HEK293 (cell line): Measurements from ENCODE around the gene THSD4.

Experiments
- CTCF ChIA-PET: fragments of 350-600 bp; formaldehyde crosslinking; extraction: SDS; loops from one replicate; lab custom pipeline; 2021; ENCODE audit warnings: antibody characterized with exemption; lab: Yijun Ruan, JAX
- POLR2A ChIA-PET: fragments of 300-600 bp; formaldehyde crosslinking; extraction: SDS; loops from one replicate; lab custom pipeline; 2020; ENCODE audit warnings: antibody characterized with exemption, inconsistent platforms; lab: Yijun Ruan, JAX
- H3K27ac ChIP-seq: fragments of 200-500 bp; sonication (Bioruptor generic); 2 replicates; pipeline ENCODE4 v1.5.1; 2014; ENCODE audit warnings: low read depth, low read length, control low read depth, inconsistent platforms; ENCODE audit errors: extremely low read depth
- H3K36me3 ChIP-seq, 2 experiments: fragments of 200-500 bp in 1 of 2; sonication (Bioruptor generic) in 1 of 2; 1 replicate in 1 of 2; 2 replicates in 1 of 2; pipeline ENCODE4 v1.5.1; 2014 to 2017; ENCODE audit warnings: inconsistent platforms in 2 of 2, low read length in 2 of 2; ENCODE audit not compliant: control insufficient read depth in 2 of 2, insufficient read depth in 1 of 2
- H3K4me1 ChIP-seq: fragments of 200-500 bp; sonication (Bioruptor generic); 2 replicates; pipeline ENCODE4 v1.5.1; 2014; ENCODE audit warnings: mild to moderate bottlenecking, low read length, inconsistent platforms; ENCODE audit not compliant: control insufficient read depth, insufficient read depth
- H3K4me3 ChIP-seq: 2 replicates; pipeline ENCODE4 v1.5.1; 2011; ENCODE audit warnings: low read depth, mild to moderate bottlenecking, control low read depth, low read length, moderate library complexity
- H3K9me3 ChIP-seq: fragments of 200-500 bp; sonication (Bioruptor generic); 2 replicates; pipeline ENCODE4 v1.5.1; 2014; ENCODE audit warnings: low read depth, low read length, inconsistent platforms; ENCODE audit not compliant: control insufficient read depth, insufficient read depth
- CTCF ChIP-seq: fragments of 450-650 bp; formaldehyde crosslinking; IDR thresholded peaks from 2 replicates; pipeline ENCODE4 v1.5.1; 2016; ENCODE audit warnings: missing biosample characterization, missing genetic modification characterization
- GLIS1 ChIP-seq: fragments of 450-650 bp; formaldehyde crosslinking; IDR thresholded peaks from 2 replicates; pipeline ENCODE4 v1.5.1; 2016; ENCODE audit warnings: missing biosample characterization, missing genetic modification characterization
- GLIS2 ChIP-seq: fragments of 450-650 bp; formaldehyde crosslinking; IDR thresholded peaks from 2 replicates; pipeline ENCODE4 v1.5.1; 2016; ENCODE audit warnings: missing biosample characterization, missing genetic modification characterization
- HOXC10 ChIP-seq: sonication (generic); formaldehyde crosslinking; IDR thresholded peaks from 2 replicates; pipeline ENCODE4 v1.8.1; 2023; ENCODE audit warnings: mild to moderate bottlenecking, missing genetic modification reagents
- MZF1 ChIP-seq: fragments of 450-650 bp; formaldehyde crosslinking; IDR thresholded peaks from 2 replicates; pipeline ENCODE4 v1.5.1; 2017; ENCODE audit warnings: missing biosample characterization, missing genetic modification characterization, borderline replicate concordance
- PRDM4 ChIP-seq: fragments of 450-650 bp; formaldehyde crosslinking; IDR thresholded peaks from 2 replicates; pipeline ENCODE4 v1.5.1; 2017; ENCODE audit warnings: missing biosample characterization, missing genetic modification characterization
- ZFP37 ChIP-seq: fragments of 450-650 bp; formaldehyde crosslinking; IDR thresholded peaks from 2 replicates; pipeline ENCODE4 v1.5.1; 2016; ENCODE audit warnings: missing biosample characterization, missing genetic modification characterization
- ZIC2 ChIP-seq: fragments of 450-650 bp; formaldehyde crosslinking; IDR thresholded peaks from 2 replicates; pipeline ENCODE4 v1.5.1; 2016; ENCODE audit warnings: missing biosample characterization, missing genetic modification characterization
- ZNF175 ChIP-seq: fragments of 450-650 bp; formaldehyde crosslinking; IDR thresholded peaks from 2 replicates; pipeline ENCODE4 v1.5.1; 2016; ENCODE audit warnings: missing biosample characterization, missing genetic modification characterization
- ZNF2 ChIP-seq: fragments of 450-650 bp; formaldehyde crosslinking; IDR thresholded peaks from 2 replicates; pipeline ENCODE4 v1.5.1; 2016; ENCODE audit warnings: missing biosample characterization, missing genetic modification characterization
- ZNF223 ChIP-seq: fragments of 450-650 bp; formaldehyde crosslinking; IDR thresholded peaks from 2 replicates; pipeline ENCODE4 v1.5.1; 2016; ENCODE audit warnings: missing biosample characterization, missing genetic modification characterization
- ZNF280C ChIP-seq: fragments of 450-650 bp; formaldehyde crosslinking; IDR thresholded peaks from 2 replicates; pipeline ENCODE4 v1.5.1; 2016; ENCODE audit warnings: missing biosample characterization, missing genetic modification characterization
- ZNF280D ChIP-seq: fragments of 450-650 bp; formaldehyde crosslinking; IDR thresholded peaks from 2 replicates; pipeline ENCODE4 v1.5.1; 2016; ENCODE audit warnings: missing biosample characterization, missing genetic modification characterization
- ZNF311 ChIP-seq: fragments of 450-650 bp; formaldehyde crosslinking; IDR thresholded peaks from 2 replicates; pipeline ENCODE4 v1.5.1; 2017; ENCODE audit warnings: missing biosample characterization, missing genetic modification characterization, borderline replicate concordance
- ZNF423 ChIP-seq: fragments of 450-650 bp; formaldehyde crosslinking; IDR thresholded peaks from 2 replicates; pipeline ENCODE4 v1.5.1; 2016; ENCODE audit warnings: missing biosample characterization, missing genetic modification characterization
- ZNF521 ChIP-seq: fragments of 450-650 bp; formaldehyde crosslinking; IDR thresholded peaks from 2 replicates; pipeline ENCODE4 v1.5.1; 2017; ENCODE audit warnings: missing biosample characterization, mild to moderate bottlenecking, missing genetic modification characterization
- ZNF549 ChIP-seq: fragments of 450-650 bp; IDR thresholded peaks from 2 replicates; pipeline ENCODE4 v1.5.1; 2018; ENCODE audit warnings: missing biosample characterization, missing genetic modification characterization, mild to moderate bottlenecking, inconsistent platforms, moderate library complexity
- ZNF623 ChIP-seq: fragments of 450-650 bp; formaldehyde crosslinking; IDR thresholded peaks from 2 replicates; pipeline ENCODE4 v1.5.1; 2016; ENCODE audit warnings: missing biosample characterization, missing genetic modification characterization
- ZNF654 ChIP-seq: fragments of 450-650 bp; formaldehyde crosslinking; IDR thresholded peaks from 2 replicates; pipeline ENCODE4 v1.5.1; 2016; ENCODE audit warnings: low read depth, missing biosample characterization, missing genetic modification characterization
- ZNF704 ChIP-seq: fragments of 450-650 bp; formaldehyde crosslinking; IDR thresholded peaks from 2 replicates; pipeline ENCODE4 v1.5.1; 2016; ENCODE audit warnings: missing biosample characterization, missing genetic modification characterization
- ZNF76 ChIP-seq: fragments of 450-650 bp; formaldehyde crosslinking; IDR thresholded peaks from 2 replicates; pipeline ENCODE4; 2016; ENCODE audit warnings: low read depth, missing biosample characterization, missing genetic modification characterization, borderline replicate concordance

The THSD4 gene

GRCh38 chr15:71729319-71729718 lies 614.0 kb downstream of the THSD4 start (continued):
- no peak for TF ChIP-seq ZNF175 (tag by site-specific recombination)
- no peak for TF ChIP-seq HOXC10 (CRISPR knock-in tag)
- TF ChIP-seq ZNF623 (tag by site-specific recombination), result no peak
- no peak for TF ChIP-seq ZNF223 (tag by site-specific recombination)

GRCh38 chr15:71730277-71731144 lies 615.2 kb downstream of the THSD4 start:
- peak; percentile 89 for TF ChIP-seq ZNF2 (tag by site-specific recombination)
- peak; percentile 33 for TF ChIP-seq PRDM4
- TF ChIP-seq ZFP37, result no peak
- TF ChIP-seq ZNF280D, result no peak
- TF ChIP-seq ZNF521 (tag by site-specific recombination), result no peak
- no peak for TF ChIP-seq ZNF76
- TF ChIP-seq GLIS2 (tag by site-specific recombination), result peak; percentile 68
- TF ChIP-seq GLIS1 (tag by site-specific recombination), result peak; percentile 91
- no peak for TF ChIP-seq ZNF549 (tag by site-specific recombination)
- no peak for TF ChIP-seq ZNF280C (tag by site-specific recombination)
- no peak for TF ChIP-seq ZNF311 (tag by site-specific recombination)
- TF ChIP-seq ZIC2 (tag by site-specific recombination), result peak; percentile 46
- no peak for TF ChIP-seq MZF1 (tag by site-specific recombination)
- peak; percentile 69 for TF ChIP-seq CTCF (tag by site-specific recombination)
- TF ChIP-seq ZNF423 (tag by site-specific recombination), result peak; percentile 63; the same call in 1 of the 2 replicates
- peak; percentile 85 for TF ChIP-seq ZNF654
- TF ChIP-seq ZNF704, result no peak
- TF ChIP-seq, all 188 proteins: peak for 8
- H3K4me3 ChIP-seq, result no peak overlapping the region
- H3K4me1 ChIP-seq, result no peaks in the 10 kb centered on the region
- H3K27ac ChIP-seq, result no peak overlapping the region
- CTCF ChIA-PET, result interaction anchor here (0.5 to 8.4 kb wide), 45 partner anchors 9 to 374 kb away, joined by 3 to 93 read pairs (median 4); no protein-coding TSS in a partner anchor
- POLR2A ChIA-PET, result no interaction called here
- no peaks in the 10 kb centered on the region for H3K36me3 ChIP-seq
- no peaks in the 10 kb centered on the region for H3K9me3 ChIP-seq
